Measurements from ENCODE around the gene ADK.

GRCh38 chr10:74529205-74529604 lies 378.2 kb downstream of the ADK start:
- no peak for TF ChIP-seq TBP (CRISPR knock-in tag; IDR thresholded peaks at IDR 0.05)
- no peak for TF ChIP-seq CTCF (CRISPR knock-in tag; IDR thresholded peaks at IDR 0.05)
- TF ChIP-seq JUND (CRISPR knock-in tag; IDR thresholded peaks at IDR 0.05): no peak
- TF ChIP-seq CSRNP1 (CRISPR knock-in tag; IDR thresholded peaks at IDR 0.05): no peak
- no peak for TF ChIP-seq ZNF260 (CRISPR knock-in tag; IDR thresholded peaks at IDR 0.05; ENCODE audit: borderline replicate concordance, low read depth)
- no peak for TF ChIP-seq ZFP91 (CRISPR knock-in tag; IDR thresholded peaks at IDR 0.05; ENCODE audit: borderline replicate concordance)
- no peak for TF ChIP-seq NR2C2 (CRISPR knock-in tag; IDR thresholded peaks at IDR 0.05; ENCODE audit: borderline replicate concordance)
